GM13977 (cell line): Measurements from ENCODE around the gene PARD3B.

Experiments
- DNase-seq: peaks from one replicate; pipeline ENCODE4 v3.0.0; 2012; ENCODE audit warnings: low spot score
- in situ Hi-C: fragments of 300-500 bp; cut with MboI; formaldehyde crosslinking; loops from one replicate; pipeline ENCODE4 v1.12.0; 2022; ENCODE audit warnings: low sequenced_read_pairs, low pct_unique_long_range_greater_than_20kb, mixed read lengths, inconsistent platforms; ENCODE audit not compliant: unreplicated experiment
- TF ChIP-seq, protein P1 (sequence below): IDR thresholded peaks from 2 replicates; pipeline ENCODE4 v1.5.1; 2012; ENCODE audit warnings: mild to moderate bottlenecking, control low read depth; ENCODE audit not compliant: insufficient read depth; ENCODE audit errors: extremely low read depth, missing control alignments

The PARD3B gene

DNA sequence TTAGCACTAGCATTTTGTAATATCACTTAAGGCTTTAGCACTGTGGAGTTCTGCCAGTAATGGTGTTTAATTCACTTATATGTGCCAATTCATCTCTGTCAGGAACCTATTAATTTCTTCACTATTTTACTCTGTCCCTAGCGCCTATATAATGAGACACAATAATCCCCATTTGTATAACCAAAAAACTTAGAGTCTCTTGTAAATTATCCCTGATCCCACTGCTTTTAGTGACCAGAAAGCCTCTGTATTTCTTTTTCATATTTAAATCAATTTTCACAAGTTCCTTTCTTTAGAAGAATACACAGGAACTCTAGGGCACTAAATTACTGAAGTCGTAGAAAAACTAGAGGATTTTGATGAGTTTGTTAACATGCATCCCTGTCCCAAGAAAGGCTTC lies 894.3 kb downstream of the PARD3B start:
- TF ChIP-seq, protein P1, sequence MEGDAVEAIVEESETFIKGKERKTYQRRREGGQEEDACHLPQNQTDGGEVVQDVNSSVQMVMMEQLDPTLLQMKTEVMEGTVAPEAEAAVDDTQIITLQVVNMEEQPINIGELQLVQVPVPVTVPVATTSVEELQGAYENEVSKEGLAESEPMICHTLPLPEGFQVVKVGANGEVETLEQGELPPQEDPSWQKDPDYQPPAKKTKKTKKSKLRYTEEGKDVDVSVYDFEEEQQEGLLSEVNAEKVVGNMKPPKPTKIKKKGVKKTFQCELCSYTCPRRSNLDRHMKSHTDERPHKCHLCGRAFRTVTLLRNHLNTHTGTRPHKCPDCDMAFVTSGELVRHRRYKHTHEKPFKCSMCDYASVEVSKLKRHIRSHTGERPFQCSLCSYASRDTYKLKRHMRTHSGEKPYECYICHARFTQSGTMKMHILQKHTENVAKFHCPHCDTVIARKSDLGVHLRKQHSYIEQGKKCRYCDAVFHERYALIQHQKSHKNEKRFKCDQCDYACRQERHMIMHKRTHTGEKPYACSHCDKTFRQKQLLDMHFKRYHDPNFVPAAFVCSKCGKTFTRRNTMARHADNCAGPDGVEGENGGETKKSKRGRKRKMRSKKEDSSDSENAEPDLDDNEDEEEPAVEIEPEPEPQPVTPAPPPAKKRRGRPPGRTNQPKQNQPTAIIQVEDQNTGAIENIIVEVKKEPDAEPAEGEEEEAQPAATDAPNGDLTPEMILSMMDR, result no peak
- DNase-seq, result no peak
- in situ Hi-C loops, result no loop called here

DNA sequence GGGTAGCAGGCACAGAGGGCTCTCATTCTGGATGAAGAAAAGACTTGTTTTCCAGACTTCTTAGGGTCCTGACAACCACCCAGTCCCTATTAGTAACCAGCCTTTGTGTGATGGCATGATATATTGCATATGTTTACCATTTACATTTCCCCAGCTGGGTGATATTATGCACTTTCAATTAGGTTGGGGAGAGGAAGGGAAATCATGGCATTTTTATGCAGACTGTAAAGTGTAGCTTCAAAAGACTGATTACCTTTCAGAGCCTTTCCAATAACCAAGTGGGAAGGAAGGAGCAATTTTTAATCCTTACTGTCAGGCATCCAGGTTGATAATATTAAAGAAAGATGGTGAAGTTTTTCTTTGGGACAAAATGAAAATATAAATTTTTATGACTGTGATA lies 896.2 kb downstream of the PARD3B start:
- DNase-seq, result no peak
- in situ Hi-C loops, result no loop called here
- TF ChIP-seq, protein P1, result no peak

DNA sequence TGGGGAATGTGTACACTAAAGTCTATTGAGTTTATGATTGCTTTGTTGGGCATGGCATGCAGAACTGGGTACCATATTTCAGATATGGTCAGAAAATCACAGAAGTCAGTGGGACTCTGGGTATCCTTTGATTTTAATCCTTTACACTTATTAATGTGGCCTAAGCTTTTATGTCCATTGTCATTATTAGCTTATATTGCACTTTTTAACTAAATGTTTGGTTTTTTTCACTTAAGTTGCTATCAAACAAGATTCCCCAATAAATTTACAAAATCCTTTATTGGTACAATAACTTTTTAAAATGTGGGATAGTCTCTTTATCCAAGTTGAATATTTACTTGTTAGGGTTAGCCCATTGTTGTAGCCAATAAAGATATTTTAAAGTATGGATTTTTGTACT lies 902.9 kb downstream of the PARD3B start:
- DNase-seq, result no peak
- TF ChIP-seq, protein P1, result no peak
- in situ Hi-C loops, result no loop called here

DNA sequence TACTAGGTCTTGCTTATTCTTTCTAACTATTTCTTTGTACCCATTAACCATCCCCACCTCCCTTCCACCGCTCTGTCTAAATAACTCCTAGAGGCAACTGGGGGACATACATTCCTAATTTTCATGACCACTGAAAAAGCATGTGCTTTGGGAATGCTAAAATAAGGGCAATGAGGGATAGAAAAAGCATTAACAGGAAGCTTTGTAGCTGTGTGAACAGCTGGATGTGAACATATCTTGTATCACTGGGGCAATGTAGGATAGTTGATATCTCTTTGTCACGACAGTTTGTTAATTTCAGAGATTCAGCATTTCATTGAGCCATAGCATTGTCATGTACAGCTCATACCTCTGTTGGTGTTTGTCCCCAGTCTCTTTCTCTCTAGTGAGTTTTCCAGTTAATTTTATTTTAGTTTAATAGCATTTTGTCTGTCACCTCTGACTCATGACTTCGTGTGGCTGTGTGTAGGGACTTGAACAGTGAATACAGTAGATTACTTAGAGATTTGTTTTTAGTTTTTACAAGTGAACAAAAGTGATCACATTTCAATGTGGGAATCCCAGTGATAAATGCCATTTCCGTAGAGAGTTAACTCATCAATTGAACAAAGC lies 906.7 kb downstream of the PARD3B start:
- TF ChIP-seq, protein P1, result no peak
- no peak for DNase-seq
- in situ Hi-C loops, result no loop called here

DNA sequence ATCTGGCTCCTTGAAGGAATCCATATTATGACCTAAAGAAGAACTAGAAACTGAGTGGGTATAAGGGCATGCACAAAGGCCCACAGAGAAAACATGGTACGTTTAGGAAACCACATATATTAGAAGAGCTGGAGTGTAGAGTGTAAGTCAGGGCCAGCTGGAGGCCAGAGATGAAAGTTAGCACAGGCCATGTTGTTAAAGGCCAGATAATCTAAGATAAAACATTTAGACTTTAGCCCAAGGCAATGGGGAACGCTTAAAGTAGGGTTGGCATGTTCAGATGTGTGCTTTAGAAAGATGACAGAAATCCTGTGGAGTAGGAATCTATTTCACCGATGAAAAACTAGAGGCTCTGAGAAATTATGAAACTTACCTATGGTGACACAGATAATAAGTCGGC lies 907.9 kb downstream of the PARD3B start:
- in situ Hi-C loops, result no loop called here
- TF ChIP-seq, protein P1, result no peak
- DNase-seq, result no peak

DNA sequence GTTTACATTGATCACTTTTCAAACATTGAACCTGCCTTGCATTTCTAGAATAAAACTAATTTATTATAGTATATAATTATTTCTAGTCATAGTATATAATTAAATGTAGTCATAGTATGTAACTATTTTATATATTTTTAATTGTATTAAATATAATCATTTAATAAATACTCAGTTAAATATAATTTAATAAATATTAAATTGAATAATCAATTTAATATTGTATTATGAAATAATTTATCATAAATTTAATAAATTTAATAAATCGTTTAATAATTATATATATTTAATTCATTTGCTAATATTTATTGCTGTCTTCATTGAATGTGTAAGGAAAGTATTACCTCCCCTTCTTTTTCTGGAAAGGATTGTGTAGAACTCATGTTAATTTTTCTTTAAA lies 911.4 kb downstream of the PARD3B start:
- in situ Hi-C loops, result no loop called here
- TF ChIP-seq, protein P1, result no peak
- DNase-seq, result no peak
